Measurements from ENCODE around the gene MAP3K14. TPM values are rescaled to one million over a fixed set of nuclear protein-coding genes. Genes with fewer than 3 reads are reported as not detected.
A peak's percentile ranks its signal among the peaks of the same experiment; 100 is the strongest.

MAP3K14 gene
- total RNA-seq, 2 donors from 2014 or later, result 4.6 to 5.5 TPM

GRCh38 chr17:45235416-45236281, 81.2 kb downstream of the MAP3K14 start:
- DNase-seq, result peak; percentile 97
- no peaks in the 10 kb centered on the region for H3K4me1 ChIP-seq (ENCODE audit: control insufficient read depth, insufficient read depth, low read length)
- Mint-ChIP-seq H3K36me3 (ENCODE audit: low read depth) (no peaks in the 10 kb centered on the region), H3K27ac (no peak overlapping the region), H3K9me3 (no peaks in the 10 kb centered on the region), H3K4me3 (no peak overlapping the region), H3K4me1 (peaks cover 3% of the 10 kb centered on the region), H3K27me3 (ENCODE audit: insufficient read depth) (peaks cover 74% of the 10 kb centered on the region)
- WGBS, 2 experiments (ENCODE audit: insufficient coverage in 1 of 2, insufficient read length in 1 of 2), result 53 to 71% methylated on average over 13 to 20 of the region's 20 CpGs
- no peak overlapping the region for H3K9ac ChIP-seq (ENCODE audit: extremely low read depth, low read length, poor library complexity, severe bottlenecking)
- no peak overlapping the region for H3K4me3 ChIP-seq (ENCODE audit: low read length)
- no peaks in the 10 kb centered on the region for H3K9me3 ChIP-seq (ENCODE audit: control insufficient read depth, low read length)
- H3K27ac ChIP-seq (ENCODE audit: low read depth, low read length), result no peak overlapping the region
- H3K27me3 ChIP-seq (ENCODE audit: control insufficient read depth, insufficient read depth, low read length, poor library complexity, severe bottlenecking), result peaks cover 41% of the 10 kb centered on the region
- H3K36me3 ChIP-seq (ENCODE audit: control insufficient read depth, insufficient read depth, low read length), result no peaks in the 10 kb centered on the region
- peak; percentile 92 for TF ChIP-seq CTCF (conservative IDR thresholded peaks at IDR 0.05)

GRCh38 chr17:45234641-45235415, 82.0 kb downstream of the MAP3K14 start:
- Mint-ChIP-seq H3K27me3 (ENCODE audit: insufficient read depth) (peaks cover 72% of the 10 kb centered on the region), H3K36me3 (ENCODE audit: low read depth) (no peaks in the 10 kb centered on the region), H3K4me1 (peaks cover 3% of the 10 kb centered on the region), H3K9me3 (no peaks in the 10 kb centered on the region), H3K4me3 (no peak overlapping the region), H3K27ac (no peak overlapping the region)
- Histone ChIP-seq H3K9me3 (ENCODE audit: control insufficient read depth, low read length) (no peaks in the 10 kb centered on the region), H3K36me3 (ENCODE audit: control insufficient read depth, insufficient read depth, low read length) (no peaks in the 10 kb centered on the region), H3K27me3 (ENCODE audit: control insufficient read depth, insufficient read depth, low read length, poor library complexity, severe bottlenecking) (peaks cover 34% of the 10 kb centered on the region), H3K4me3 (ENCODE audit: low read length) (no peak overlapping the region), H3K27ac (ENCODE audit: low read depth, low read length) (no peak overlapping the region), H3K9ac (ENCODE audit: extremely low read depth, low read length, poor library complexity, severe bottlenecking) (no peak overlapping the region), H3K4me1 (ENCODE audit: control insufficient read depth, insufficient read depth, low read length) (no peaks in the 10 kb centered on the region)
- TF ChIP-seq CTCF (conservative IDR thresholded peaks at IDR 0.05), result peak; percentile 75
- DNase-seq, result peak; percentile 89
- WGBS, 2 experiments (ENCODE audit: insufficient coverage in 1 of 2, insufficient read length in 1 of 2), result 18 to 34% methylated on average over 2 to 6 of the region's 6 CpGs

GRCh38 chr17:45233423-45233924, 83.3 kb downstream of the MAP3K14 start:
- Mint-ChIP-seq H3K4me3 (no peak overlapping the region), H3K9me3 (no peaks in the 10 kb centered on the region)

More at GRCh38 chr17:45233423-45233924, 83.3 kb downstream of the MAP3K14 start:
- peaks cover 23% of the 10 kb centered on the region for H3K27me3 ChIP-seq (ENCODE audit: control insufficient read depth, insufficient read depth, low read length, poor library complexity, severe bottlenecking)
- peaks cover 6% of the 10 kb centered on the region for H3K4me1 Mint-ChIP-seq
- WGBS, 2 experiments (ENCODE audit: insufficient coverage in 1 of 2, insufficient read length in 1 of 2), result 83 to 95% methylated on average over 6 to 8 of the region's 8 CpGs
- H3K4me3 ChIP-seq (ENCODE audit: low read length), result no peak overlapping the region
- no peak overlapping the region for H3K27ac ChIP-seq (ENCODE audit: low read depth, low read length)
- H3K36me3 ChIP-seq (ENCODE audit: control insufficient read depth, insufficient read depth, low read length), result no peaks in the 10 kb centered on the region
- H3K9ac ChIP-seq (ENCODE audit: extremely low read depth, low read length, poor library complexity, severe bottlenecking), result no peak overlapping the region
- H3K27me3 Mint-ChIP-seq (ENCODE audit: insufficient read depth), result peaks cover 62% of the 10 kb centered on the region
- no peak overlapping the region for H3K27ac Mint-ChIP-seq
- no peaks in the 10 kb centered on the region for H3K4me1 ChIP-seq (ENCODE audit: control insufficient read depth, insufficient read depth, low read length)
- no peaks in the 10 kb centered on the region for H3K9me3 ChIP-seq (ENCODE audit: control insufficient read depth, low read length)
- no peak for TF ChIP-seq CTCF (conservative IDR thresholded peaks at IDR 0.05)
- DNase-seq, result peak; percentile 44
- H3K36me3 Mint-ChIP-seq (ENCODE audit: low read depth), result no peaks in the 10 kb centered on the region
